Cortex of kidney (tissue), 1 donor: ENCODE data around the gene TMEM250.
"Not testable (repeated sequence)": the region's sequence is repeated elsewhere in the genome, so short reads cannot be mapped to it uniquely, and the experiment has no call there.

ENCODE experiments used
- DNase-seq: peaks from one replicate; lab custom pipeline; 2025; lab: John Stamatoyannopoulos, UW

Gene TMEM250, protein sequence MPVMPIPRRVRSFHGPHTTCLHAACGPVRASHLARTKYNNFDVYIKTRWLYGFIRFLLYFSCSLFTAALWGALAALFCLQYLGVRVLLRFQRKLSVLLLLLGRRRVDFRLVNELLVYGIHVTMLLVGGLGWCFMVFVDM

GRCh38 chr9:136118320-136119060, at the start of gene TMEM250:
Gene TMEM250, minus strand, starts transcription at chr9:136118875. Its CDS starts 1,975 bp downstream, at chr9:136116900.
- peak; percentile 49 for DNase-seq

DNA sequence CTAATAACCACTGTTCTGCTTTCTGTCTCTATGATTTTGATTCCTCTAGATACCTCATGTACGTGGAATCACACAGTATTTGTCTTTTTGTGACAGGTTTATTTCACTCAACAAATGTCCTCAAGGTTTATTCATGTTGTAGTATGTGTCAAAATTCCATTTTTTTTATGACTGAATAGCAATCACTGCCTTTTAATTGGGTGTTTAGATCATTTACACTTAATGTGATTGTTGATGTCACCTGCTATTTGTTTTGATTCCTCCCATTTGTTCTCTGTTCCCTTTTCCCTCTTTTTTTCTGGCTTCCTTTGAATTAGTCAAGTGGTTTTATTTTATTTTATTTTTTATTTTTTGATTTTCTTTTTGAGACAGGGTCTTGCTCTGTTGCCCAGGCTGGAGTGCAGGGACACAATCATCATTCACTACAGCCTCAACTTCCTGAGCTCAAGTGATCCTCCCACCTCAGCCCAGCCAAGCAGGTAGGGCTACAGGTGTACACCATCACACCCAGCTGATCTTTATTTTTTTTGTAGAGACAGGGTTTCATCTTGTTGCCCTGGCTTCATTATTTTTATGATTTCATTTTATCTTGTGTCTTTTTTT, 44.7 kb upstream of the TMEM250 start:
- no peak for DNase-seq

DNA sequence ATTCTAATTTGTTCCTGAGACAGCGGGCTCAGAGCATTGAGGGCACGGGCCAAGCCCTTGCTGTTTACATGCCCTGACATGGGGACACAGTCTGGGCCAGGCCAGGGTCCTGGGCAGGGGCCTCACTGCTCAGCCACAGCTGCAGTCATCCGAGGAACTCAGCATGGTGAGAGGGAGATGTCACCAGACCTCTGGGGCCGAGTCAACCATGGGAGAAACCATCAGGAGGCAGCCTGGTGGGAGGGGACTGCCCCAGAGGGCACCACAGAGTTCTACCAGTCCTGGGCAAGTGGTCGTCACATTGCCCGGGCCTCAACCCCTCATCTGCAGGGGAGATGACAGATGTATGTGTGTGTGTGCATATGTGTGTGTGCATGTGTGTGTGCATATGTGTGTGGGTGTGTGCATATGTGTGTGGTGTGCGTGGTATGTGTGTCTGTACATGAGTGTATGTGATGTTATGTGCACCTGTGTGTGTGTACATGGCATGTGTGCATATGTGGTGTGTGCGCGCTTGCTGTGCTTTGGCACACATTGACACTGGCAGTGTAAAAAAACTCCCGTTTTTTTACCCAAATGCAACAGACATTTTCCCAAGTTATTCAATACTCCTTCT, 42.4 kb upstream of the TMEM250 start:
- DNase-seq, result no peak

DNA sequence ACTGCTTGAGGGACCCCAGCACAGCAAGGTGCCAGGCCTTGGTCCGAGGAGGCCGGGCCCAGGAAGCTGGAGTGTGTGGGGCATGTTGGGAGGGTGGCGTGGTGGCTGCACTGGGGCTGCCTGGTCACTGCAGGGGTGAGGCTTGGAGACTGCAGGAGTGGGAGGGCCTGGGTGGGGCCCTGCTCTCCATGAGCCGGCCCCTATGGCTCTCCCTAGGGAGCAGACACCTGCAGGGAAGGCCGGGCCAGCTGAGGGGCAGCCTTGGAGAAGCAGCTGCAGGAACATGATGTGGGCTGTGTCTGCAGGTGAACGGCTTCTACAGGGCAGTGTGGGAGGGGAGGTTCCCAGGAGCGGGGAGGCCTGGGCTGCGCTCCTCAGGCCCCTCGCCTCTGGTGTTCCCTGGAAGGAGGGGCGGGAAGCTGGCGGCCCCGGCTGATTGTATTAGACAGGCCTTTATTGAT, 41.7 kb upstream of the TMEM250 start:
- DNase-seq, result no peak

GRCh38 chr9:136159851-136160250, 41.2 kb upstream of the TMEM250 start:
- DNase-seq, result no peak

DNA sequence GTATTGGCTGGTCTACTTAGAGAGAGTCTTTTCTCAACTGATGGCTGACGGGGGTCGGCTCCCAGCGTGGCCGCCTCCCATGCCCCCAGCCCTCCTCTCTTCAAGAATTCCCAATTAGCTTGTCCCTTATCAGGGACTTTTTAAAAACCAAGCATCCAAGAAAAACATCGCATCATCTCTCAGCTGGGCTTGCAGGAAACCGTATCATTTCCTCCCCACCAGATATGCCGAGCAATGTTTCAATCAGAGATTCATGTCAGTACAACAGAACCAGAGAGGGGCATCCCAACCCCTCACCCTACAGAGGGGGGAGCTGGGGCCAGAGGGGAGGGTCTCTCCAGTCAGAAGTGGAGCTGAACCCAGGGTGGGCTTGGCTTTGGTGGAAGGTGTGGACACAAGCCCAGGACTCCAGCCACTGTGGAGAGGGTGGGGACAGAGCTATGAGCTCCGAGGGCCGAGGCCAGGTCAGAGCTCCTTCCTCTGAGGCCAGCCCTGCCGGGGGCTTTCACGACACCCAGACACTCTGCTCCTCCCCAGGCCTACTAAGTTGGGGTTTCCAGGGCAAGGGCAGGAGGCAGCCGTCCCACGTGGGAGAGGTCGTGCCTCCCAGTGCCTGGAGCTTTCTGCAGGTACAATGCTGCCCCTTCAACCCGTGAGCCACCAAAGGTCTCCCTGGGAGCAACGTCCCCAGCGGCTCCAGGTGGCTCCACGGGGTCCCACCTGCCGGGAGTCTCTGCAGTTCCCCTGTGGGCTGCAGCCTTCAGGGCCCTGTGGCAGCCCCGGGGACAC, 39.0 kb upstream of the TMEM250 start:
- DNase-seq, result no peak

GRCh38 chr9:136156209-136157120, 37.8 kb upstream of the TMEM250 start:
- no peak for DNase-seq

DNA sequence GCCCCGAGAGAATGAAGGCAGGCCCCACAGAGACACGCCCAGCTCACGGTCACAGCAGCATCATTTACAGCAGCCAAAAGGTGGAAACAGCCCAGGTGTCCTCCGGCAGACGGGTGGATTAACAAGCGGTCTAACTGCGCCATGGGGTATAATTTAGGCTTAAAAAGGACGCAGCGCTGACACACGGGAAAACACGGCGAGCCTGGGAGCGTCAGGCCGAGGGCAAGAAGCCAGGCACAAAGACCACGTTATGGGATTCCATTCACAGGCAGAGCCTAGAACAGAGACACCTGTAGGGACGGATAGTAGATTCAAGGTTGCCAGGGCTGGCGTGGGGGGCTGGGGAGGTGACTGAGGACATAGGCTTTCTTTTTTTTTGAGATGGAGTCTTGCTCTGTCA, 36.9 kb upstream of the TMEM250 start:
- no peak for DNase-seq

GRCh38 chr9:136154943-136155342, 36.3 kb upstream of the TMEM250 start:
- no peak for DNase-seq

DNA sequence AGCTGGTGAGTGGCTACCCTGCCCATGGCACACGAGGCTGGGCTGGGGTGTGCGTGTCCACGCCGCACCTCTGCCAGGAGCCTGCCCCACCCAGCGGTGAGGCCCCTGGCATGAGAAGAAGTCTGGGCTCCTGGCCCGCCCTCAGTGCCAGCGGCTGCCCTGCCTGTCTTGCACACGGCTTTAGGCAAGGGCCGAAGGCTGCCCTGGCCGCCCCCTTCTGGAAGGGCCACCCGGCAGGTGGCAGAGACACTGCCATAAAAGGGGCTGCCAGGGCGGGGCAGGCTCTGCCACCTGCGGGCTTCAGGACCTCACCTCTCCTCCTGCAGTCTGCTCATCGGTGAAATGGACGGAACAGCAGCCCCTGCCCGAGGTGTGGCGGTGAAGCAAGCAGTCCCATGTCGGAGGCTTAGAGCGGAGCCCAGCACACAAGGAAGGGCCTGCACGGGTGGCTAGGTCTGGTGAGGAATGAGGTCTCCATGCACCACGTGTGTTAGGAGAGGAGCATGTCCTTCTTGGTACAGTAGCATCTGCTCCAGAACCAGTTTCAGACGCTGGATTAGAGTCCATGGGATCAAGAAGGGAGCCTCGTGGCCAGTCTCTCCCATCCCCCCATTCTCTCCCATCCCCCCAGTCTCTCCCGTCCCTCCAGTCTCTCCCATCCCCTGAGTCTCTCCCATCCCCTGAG, 34.8 kb upstream of the TMEM250 start:
- no peak for DNase-seq

- no peak for DNase-seq
Observed at GRCh38 chr9:136152931-136153330, 34.3 kb upstream of the TMEM250 start.

- DNase-seq, result no peak
Observed at GRCh38 chr9:136152543-136152866, 33.8 kb upstream of the TMEM250 start.

- DNase-seq, result no peak
Observed at GRCh38 chr9:136151848-136152542, 33.3 kb upstream of the TMEM250 start.

DNA sequence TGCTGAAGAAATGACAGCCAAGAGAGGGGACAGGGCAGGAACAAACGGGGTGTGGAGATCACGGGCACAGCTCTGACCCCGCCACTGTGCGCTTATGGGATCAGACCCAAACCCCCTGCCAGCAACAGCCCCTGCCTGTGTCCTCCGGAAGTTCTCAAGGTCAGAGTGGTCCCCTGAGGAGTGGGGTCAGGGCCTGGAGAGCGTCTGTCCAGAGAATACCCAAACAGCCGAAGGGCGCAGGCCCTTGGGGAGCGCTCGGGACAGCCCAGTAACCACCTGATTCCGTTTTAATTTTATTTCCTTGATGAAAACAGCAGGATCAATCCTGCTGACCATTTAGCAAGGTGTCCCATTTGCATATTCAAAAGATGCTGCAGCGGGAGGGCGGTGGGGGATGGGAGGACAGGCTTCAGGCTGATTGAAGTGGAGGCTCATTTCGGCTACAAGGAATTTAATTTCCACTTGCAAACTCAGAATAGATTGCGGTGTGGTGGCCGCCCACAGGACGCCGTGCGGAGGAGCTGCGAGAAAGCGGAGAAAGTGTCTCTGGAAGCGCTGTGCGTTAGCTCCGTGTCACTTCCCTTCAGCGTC, 32.6 kb upstream of the TMEM250 start:
- no peak for DNase-seq

- not testable (repeated sequence) for DNase-seq
Observed at GRCh38 chr9:136150664-136151213, 32.1 kb upstream of the TMEM250 start.

DNA sequence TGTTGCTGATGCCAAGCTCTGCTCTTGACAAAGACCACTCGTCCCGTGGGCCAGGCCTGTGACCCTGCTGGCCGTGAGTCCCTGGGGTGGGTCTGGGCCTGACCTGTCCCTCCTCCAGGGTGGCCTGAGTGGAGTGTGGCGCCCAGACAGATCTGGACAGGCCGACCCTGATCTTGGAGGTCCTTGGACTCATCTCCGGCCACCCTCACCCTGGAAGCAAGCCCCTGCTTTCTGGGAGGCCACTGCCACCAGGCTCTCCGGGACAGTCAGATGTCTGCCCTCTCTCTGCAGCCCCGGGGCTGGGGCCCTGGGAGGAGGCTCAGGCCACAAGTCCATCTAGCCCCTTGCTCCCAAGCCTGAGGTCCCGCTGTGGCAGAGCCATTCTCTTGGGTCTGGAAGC, 31.2 kb upstream of the TMEM250 start:
- DNase-seq, result no peak

GRCh38 chr9:136149337-136149736, 30.7 kb upstream of the TMEM250 start:
- no peak for DNase-seq

DNA sequence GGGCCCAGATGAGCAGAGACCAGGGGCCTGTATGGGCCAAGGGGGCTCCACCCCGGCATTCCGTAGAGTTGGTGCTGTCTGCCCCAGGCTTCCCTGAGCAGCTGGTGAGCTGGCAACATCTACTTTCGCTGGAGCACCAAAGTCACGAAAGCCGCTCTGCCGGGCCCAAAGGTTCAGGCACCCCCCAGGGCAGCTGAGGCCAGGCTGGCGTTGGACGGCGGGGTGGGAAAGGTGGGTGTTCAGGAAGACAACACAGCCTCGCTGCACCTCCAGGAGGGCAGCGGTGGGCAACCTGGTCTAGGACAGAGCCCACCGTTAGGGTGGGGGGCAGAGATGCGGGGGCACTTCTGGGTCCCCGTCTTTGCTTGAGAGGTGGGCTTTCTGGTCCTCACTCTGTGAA, 30.1 kb upstream of the TMEM250 start:
- DNase-seq, result no peak
